GM12892 (cell line): Measurements from ENCODE around the gene KRTAP9-8.

Experiments
- POLR2A ChIP-seq: IDR thresholded peaks from 2 replicates; pipeline ENCODE4 v1.6.1; 2011; ENCODE audit warnings: low read depth, low read length, control low read depth
- POLR2AphosphoS5 ChIP-seq: IDR thresholded peaks from 2 replicates; pipeline ENCODE4 v1.6.1; 2011; ENCODE audit warnings: low read depth, low read length, control low read depth

GRCh38 chr17:41256291-41256685, 18.5 kb downstream of the KRTAP9-8 start:
- TF ChIP-seq POLR2A (no peak), POLR2AphosphoS5 (no peak)
